Loucy (cell line): ENCODE data around the gene MYO18B.

ENCODE experiments used
- CTCF ChIP-seq: fragments of 200-600 bp; sonication (generic); conservative IDR thresholded peaks from 2 replicates; pipeline ENCODE4 v1.5.1; 2014; ENCODE audit warnings: mild to moderate bottlenecking, antibody characterized with exemption, low read length
- EZH2phosphoT487 ChIP-seq: fragments of 200-600 bp; IDR thresholded peaks from 2 replicates; pipeline ENCODE4 v1.6.1; 2018; ENCODE audit warnings: antibody characterized with exemption, mild to moderate bottlenecking, moderate library complexity, borderline replicate concordance

- TF ChIP-seq CTCF = no peak
- TF ChIP-seq EZH2phosphoT487 = no peak
These were observed 92.5 kb downstream of the MYO18B start for GRCh38 chr22:25834490-25834889.
